Liver (tissue), 9 donors: ENCODE results near the gene CSAG3. TPM values are rescaled to one million over a fixed set of nuclear protein-coding genes. Genes with fewer than 3 reads are reported as not detected.
"Not testable (repeated sequence)": the region's sequence is repeated elsewhere in the genome, so short reads cannot be mapped to it uniquely, and the experiment has no call there.

Experiments used
- DNase-seq: peaks from one replicate; pipeline ENCODE4 v3.0.0-alpha.2; 2017; ENCODE audit warnings: low spot score
- H3K27ac ChIP-seq, 2 donors: one replicate each; pipeline ENCODE4 v1.7.0; 2013; ENCODE audit warnings: inconsistent platforms in 2 of 2, low read length in 2 of 2, control low read depth in 1 of 2, low read depth in 1 of 2, mild to moderate bottlenecking in 1 of 2
- H3K27me3 ChIP-seq, 4 donors: one replicate each; pipeline versions ENCODE4 v1.6.1 to v1.7.0; 2013; ENCODE audit warnings: low read length in 3 of 4, inconsistent platforms in 1 of 4, mild to moderate bottlenecking in 1 of 4, moderate library complexity in 1 of 4; ENCODE audit not compliant: control insufficient read depth in 4 of 4, insufficient read depth in 4 of 4
- H3K36me3 ChIP-seq, 4 donors: one replicate each; pipeline versions ENCODE4 v1.6.1 to v1.7.0; 2013; ENCODE audit warnings: low read length in 3 of 4, mild to moderate bottlenecking in 3 of 4, low read depth in 1 of 4, moderate library complexity in 1 of 4; ENCODE audit not compliant: control insufficient read depth in 4 of 4, insufficient read depth in 3 of 4
- H3K4me1 ChIP-seq, 4 donors: one replicate each; pipeline versions ENCODE4 v1.6.1 to v1.7.0; 2013; ENCODE audit warnings: low read length in 3 of 4, mild to moderate bottlenecking in 3 of 4, moderate library complexity in 1 of 4; ENCODE audit not compliant: control insufficient read depth in 4 of 4, insufficient read depth in 4 of 4
- H3K4me3 ChIP-seq, 3 donors: one replicate each; pipeline versions ENCODE4 v1.6.1 to v1.7.0; 2013; ENCODE audit warnings: low read length in 3 of 3, control low read depth in 1 of 3, low read depth in 1 of 3, mild to moderate bottlenecking in 1 of 3
- H3K9ac ChIP-seq, 2 donors: one replicate each; pipeline ENCODE4 v1.7.0; 2013; ENCODE audit warnings: low read length in 2 of 2, mild to moderate bottlenecking in 2 of 2, moderate library complexity in 2 of 2, control low read depth in 1 of 2, low read depth in 1 of 2
- H3K9me3 ChIP-seq, 4 donors: one replicate each; pipeline versions ENCODE4 v1.6.1 to v1.7.0; 2013; ENCODE audit warnings: low read length in 3 of 4; ENCODE audit not compliant: control insufficient read depth in 4 of 4
- ATF3 ChIP-seq: IDR thresholded peaks from 2 replicates; pipeline ENCODE4 v1.6.1; 2016; ENCODE audit warnings: antibody characterized with exemption
- CTCF ChIP-seq: fragments of 150-350 bp; IDR thresholded peaks from 2 replicates; pipeline ENCODE4 v1.5.1; 2017; ENCODE audit warnings: improper control_type of control experiment, low read depth, low read length; ENCODE audit not compliant: missing input control
- EGR1 ChIP-seq, 2 donors: IDR thresholded peaks; 2 replicates each; pipeline ENCODE4 v1.6.1; 2016 to 2018; ENCODE audit warnings: antibody characterized with exemption in 2 of 2, low read depth in 2 of 2
- FOXA1 ChIP-seq: IDR thresholded peaks from 2 replicates; pipeline ENCODE4 v1.6.1; 2016; ENCODE audit warnings: antibody characterized with exemption
- FOXA2 ChIP-seq: IDR thresholded peaks from 2 replicates; pipeline ENCODE4 v1.6.1; 2016; ENCODE audit warnings: antibody characterized with exemption
- GABPA ChIP-seq, 2 donors: IDR thresholded peaks in 1 of 2; conservative IDR thresholded peaks in 1 of 2; 2 replicates each; pipeline ENCODE4 v1.6.1; 2016; ENCODE audit warnings: antibody characterized with exemption in 2 of 2, mild to moderate bottlenecking in 1 of 2, moderate library complexity in 1 of 2
- HNF4G ChIP-seq: IDR thresholded peaks from 2 replicates; pipeline ENCODE4 v1.6.1; 2016; ENCODE audit warnings: antibody characterized with exemption
- MAX ChIP-seq: IDR thresholded peaks from 2 replicates; pipeline ENCODE4 v1.6.1; 2016; ENCODE audit warnings: antibody characterized with exemption
- NR2F2 ChIP-seq: IDR thresholded peaks from 2 replicates; pipeline ENCODE4 v1.6.1; 2016; ENCODE audit warnings: antibody characterized with exemption
- RAD21 ChIP-seq, 2 donors: IDR thresholded peaks; 2 replicates each; pipeline ENCODE4 v1.6.1; 2016; ENCODE audit warnings: antibody characterized with exemption in 2 of 2, mild to moderate bottlenecking in 2 of 2
- REST ChIP-seq: IDR thresholded peaks from 2 replicates; pipeline ENCODE4 v1.6.1; 2016; ENCODE audit warnings: antibody characterized with exemption, mild to moderate bottlenecking
- SP1 ChIP-seq: IDR thresholded peaks from 2 replicates; pipeline ENCODE4 v1.6.1; 2018; ENCODE audit warnings: antibody characterized with exemption, mild to moderate bottlenecking
- TAF1 ChIP-seq: conservative IDR thresholded peaks from 2 replicates; pipeline ENCODE4 v1.6.1; 2016; ENCODE audit warnings: antibody characterized with exemption, mild to moderate bottlenecking
- YY1 ChIP-seq: IDR thresholded peaks from 2 replicates; pipeline ENCODE4 v1.6.1; 2016; ENCODE audit warnings: antibody characterized with exemption, mild to moderate bottlenecking
- ZBTB33 ChIP-seq: IDR thresholded peaks from 2 replicates; pipeline ENCODE4 v1.6.1; 2016; ENCODE audit warnings: antibody characterized with exemption
- WGBS: extraction: QIAGEN DNeasy Blood & Tissue Kit; methylation state at CpG from one replicate; pipeline ENCODE4 v1.1.7; 2013; 5-methylcytosine and 5-hydroxymethylcytosine counted together
- polyA plus RNA-seq, 2 donors: library from polyadenylated mRNA; stranded (reverse) in 1 of 2; unstranded in 1 of 2; fragments of 200-250 nt in 1 of 2; fragments of >200 nt in 1 of 2; fragmentation: Nextera tagmentation in 1 of 2; extraction: Ambion mirVana in 1 of 2; gene quantifications; one replicate each; pipeline versions ENCODE4 v1.2.1 to v1.2.3, GENCODE V29; 2013 to 2015
- total RNA-seq, 2 donors: library from RNA; depleted of rRNA; stranded (reverse); fragments of >200 nt; gene quantifications; one replicate each; pipeline ENCODE4 v1.2.3, GENCODE V29; 2014
- donor health status: healthy.
- donor health status: healthy.
- donor health status: healthy.
- donor health status: healthy.
- donor health status: healthy.

CSAG3 gene
- total and polyA plus RNA-seq, 4 donors: 0.14 TPM; not detected in 3

- 70% methylated on average over 2 of the region's 29 CpGs for WGBS
- not testable (repeated sequence) for H3K9me3 ChIP-seq, H3K4me1 ChIP-seq, H3K9ac ChIP-seq, H3K27ac ChIP-seq, H3K36me3 ChIP-seq, DNase-seq, H3K4me3 ChIP-seq, H3K27me3 ChIP-seq
Observed at GRCh38 chrX:152769549-152770289, 10.7 kb downstream of the CSAG3 start, which contains the start of gene MAGEA6. Gene MAGEA6 (minus strand): TSS chrX:152769689. CDS start chrX:152767650, 2,039 bp downstream.

GRCh38 chrX:152787062-152787461 is 28.0 kb downstream of the CSAG3 start:
- not testable (repeated sequence) for H3K9ac ChIP-seq, H3K36me3 ChIP-seq, H3K4me1 ChIP-seq, H3K27me3 ChIP-seq, H3K27ac ChIP-seq, H3K4me3 ChIP-seq, H3K9me3 ChIP-seq, DNase-seq
- no CpG with 5 or more reads among the region's 3 CpGs for WGBS

- H3K36me3 ChIP-seq: no peaks in the 10 kb centered on the region
- no peak overlapping the region for H3K4me3 ChIP-seq
- no peaks in the 10 kb centered on the region for H3K27me3 ChIP-seq
- no peak for TF ChIP-seq EGR1 (IDR thresholded peaks at IDR 0.05; ENCODE audit: low read depth in 2 of 2)
- TF ChIP-seq FOXA2: no peak
- no peak for TF ChIP-seq TAF1
- TF ChIP-seq NR2F2: no peak
- no peak for TF ChIP-seq SP1
- TF ChIP-seq GABPA (IDR thresholded peaks at IDR 0.05 in 1 of 2, conservative IDR thresholded peaks at IDR 0.05 in 1 of 2): no peak
- TF ChIP-seq YY1: no peak
- no peak for TF ChIP-seq ATF3
- TF ChIP-seq CTCF: no peak
- TF ChIP-seq RAD21 (IDR thresholded peaks at IDR 0.05): no peak
- TF ChIP-seq MAX: no peak
- TF ChIP-seq FOXA1: no peak
- TF ChIP-seq HNF4G: no peak
- TF ChIP-seq ZBTB33: no peak
- no peak for TF ChIP-seq REST
- 71% methylated on average over 1 of the region's 1 CpG for WGBS
- no peak overlapping the region for H3K9ac ChIP-seq
- no peak overlapping the region for H3K27ac ChIP-seq
- no peaks in the 10 kb centered on the region for H3K9me3 ChIP-seq
- no peaks in the 10 kb centered on the region for H3K4me1 ChIP-seq
- DNase-seq: no peak
Observed at GRCh38 chrX:152798945-152799344, 39.9 kb downstream of the CSAG3 start.
